GM21619 (cell line): ENCODE data around the gene TRIM47.

Source experiments
- ATAC-seq: cut with Tn5 transposase; IDR thresholded peaks from one replicate; pipeline ENCODE4 v1.9.1; 2021; ENCODE audit not compliant: unreplicated experiment

TRIM47 gene

GRCh38 chr17:75834279-75834920 lies 44.0 kb downstream of the TRIM47 start:
- ATAC-seq = no peak

GRCh38 chr17:75832652-75833400 lies 45.6 kb downstream of the TRIM47 start:
- no peak for ATAC-seq

- ATAC-seq = no peak
Measured at GRCh38 chr17:75832164-75832651, 46.2 kb downstream of the TRIM47 start.

GRCh38 chr17:75831032-75831571 lies 47.3 kb downstream of the TRIM47 start:
- no peak for ATAC-seq

- ATAC-seq = no peak
Measured at GRCh38 chr17:75830164-75831031, 48.0 kb downstream of the TRIM47 start.

- ATAC-seq = no peak
Measured at GRCh38 chr17:75829747-75830146, 48.6 kb downstream of the TRIM47 start.

- ATAC-seq = no peak
Measured at GRCh38 chr17:75828741-75829140, 49.6 kb downstream of the TRIM47 start.

- ATAC-seq = peak; percentile 3
Measured at GRCh38 chr17:75828076-75828400, 50.3 kb downstream of the TRIM47 start.

- peak; percentile 39 for ATAC-seq
Measured at GRCh38 chr17:75827308-75828075, 50.9 kb downstream of the TRIM47 start.

- no peak for ATAC-seq
Measured at GRCh38 chr17:75826561-75827307, 51.6 kb downstream of the TRIM47 start.

- ATAC-seq = no peak
Measured at GRCh38 chr17:75825748-75826370, 52.5 kb downstream of the TRIM47 start.

GRCh38 chr17:75825149-75825552 lies 53.2 kb downstream of the TRIM47 start:
- no peak for ATAC-seq

- no peak for ATAC-seq
Measured at GRCh38 chr17:75824666-75825065, 53.7 kb downstream of the TRIM47 start.
